HepG2 (cell line): ENCODE measurements around the gene TLE2. TPM values are rescaled to one million over a fixed set of nuclear protein-coding genes. Genes with fewer than 3 reads are reported as not detected.

Experiments
- CC2D1A ChIP-seq: sonication (generic); formaldehyde crosslinking; IDR thresholded peaks from 2 replicates; pipeline ENCODE4 v1.8.1; 2023; ENCODE audit warnings: mild to moderate bottlenecking, missing genetic modification reagents
- EZH2 ChIP-seq: conservative IDR thresholded peaks from 2 replicates; pipeline ENCODE4 v1.6.1; 2012; ENCODE audit warnings: mild to moderate bottlenecking, low read depth, low read length, moderate library complexity
- FOSL2 ChIP-seq: sonication (generic); formaldehyde crosslinking; IDR thresholded peaks from 2 replicates; pipeline ENCODE4 v1.4.0; 2020; ENCODE audit warnings: missing genetic modification reagents
- GTF2F1 ChIP-seq: fragments of 150-350 bp; IDR thresholded peaks from 2 replicates; pipeline ENCODE4 v1.6.1; 2014; ENCODE audit warnings: low read length
- KDM4B ChIP-seq: sonication (generic); formaldehyde crosslinking; IDR thresholded peaks from 2 replicates; pipeline ENCODE4 v1.4.0; 2020; ENCODE audit warnings: missing genetic modification reagents
- MTF2 ChIP-seq: sonication (generic); formaldehyde crosslinking; IDR thresholded peaks from 2 replicates; pipeline ENCODE4 v1.5.0; 2020; ENCODE audit warnings: missing genetic modification reagents, borderline replicate concordance
- RBFOX2 ChIP-seq: fragments of 200-400 bp; formaldehyde crosslinking; IDR thresholded peaks from 2 replicates; pipeline ENCODE4 v1.6.1; 2017; ENCODE audit warnings: low read depth, mild to moderate bottlenecking, low read length
- TCF7 ChIP-seq: sonication (generic); IDR thresholded peaks from 2 replicates; pipeline ENCODE4 v1.6.1; 2016; ENCODE audit warnings: antibody characterized with exemption, low read depth
- ZNF331 ChIP-seq: sonication (generic); formaldehyde crosslinking; IDR thresholded peaks from 2 replicates; pipeline ENCODE4 v1.4.0; 2020; ENCODE audit warnings: missing genetic modification reagents
- ZSCAN31 ChIP-seq: sonication (generic); formaldehyde crosslinking; IDR thresholded peaks from 2 replicates; pipeline ENCODE4 v1.5.0; 2020; ENCODE audit warnings: low read depth, mild to moderate bottlenecking, missing genetic modification reagents
- polyA plus RNA-seq, 8 experiments: library from polyadenylated mRNA; depleted of rRNA in 3 of 8; stranded (reverse) in 7 of 8; unstranded in 1 of 8; fragments of >200 nt; fragmentation: Illumina TruSeq in 4 of 8; extraction: Trizol in 4 of 8; gene quantifications; 2 replicates each; pipeline versions ENCODE4 v1.2.1 to v1.2.3, GENCODE V29; 2011 to 2016; ENCODE audit warnings: low read depth in 4 of 8, missing spikeins in 1 of 8, mixed read lengths in 1 of 8; ENCODE audit not compliant: insufficient read depth in 1 of 8
- total RNA-seq, 5 experiments: library from RNA; depleted of rRNA; stranded (reverse); fragments of >200 nt; fragmentation: Illumina TruSeq; extraction: Trizol; gene quantifications; 2 replicates each; pipeline ENCODE4 v1.2.3, GENCODE V29; 2016; ENCODE audit warnings: low read depth in 1 of 5
- TF ChIP-seq, protein P1 (sequence below): sonication (generic); formaldehyde crosslinking; IDR thresholded peaks from 2 replicates; pipeline ENCODE4 v1.5.0; 2020; ENCODE audit warnings: mild to moderate bottlenecking, missing genetic modification reagents, borderline replicate concordance
- TF ChIP-seq, protein P2 (sequence below): sonication (generic); formaldehyde crosslinking; IDR thresholded peaks from 2 replicates; pipeline ENCODE4 v1.4.0; 2020; ENCODE audit warnings: missing genetic modification reagents
- TF ChIP-seq, protein P3 (sequence below): sonication (generic); formaldehyde crosslinking; IDR thresholded peaks from 2 replicates; pipeline ENCODE4 v1.5.1; 2020; ENCODE audit warnings: missing genetic modification reagents, mild to moderate bottlenecking, borderline replicate concordance
- TF ChIP-seq, protein P4 (sequence below): IDR thresholded peaks from 2 replicates; pipeline ENCODE4 v1.6.1; 2016; ENCODE audit warnings: missing compliant biosample characterization, missing genetic modification reagents, borderline replicate concordance

TLE2 gene
- total and polyA plus RNA-seq, 2 of the 13 experiments (the other 11 are each of a cell fraction or from before 2014, with no cell fraction given): 0.07 to 0.81 TPM

DNA sequence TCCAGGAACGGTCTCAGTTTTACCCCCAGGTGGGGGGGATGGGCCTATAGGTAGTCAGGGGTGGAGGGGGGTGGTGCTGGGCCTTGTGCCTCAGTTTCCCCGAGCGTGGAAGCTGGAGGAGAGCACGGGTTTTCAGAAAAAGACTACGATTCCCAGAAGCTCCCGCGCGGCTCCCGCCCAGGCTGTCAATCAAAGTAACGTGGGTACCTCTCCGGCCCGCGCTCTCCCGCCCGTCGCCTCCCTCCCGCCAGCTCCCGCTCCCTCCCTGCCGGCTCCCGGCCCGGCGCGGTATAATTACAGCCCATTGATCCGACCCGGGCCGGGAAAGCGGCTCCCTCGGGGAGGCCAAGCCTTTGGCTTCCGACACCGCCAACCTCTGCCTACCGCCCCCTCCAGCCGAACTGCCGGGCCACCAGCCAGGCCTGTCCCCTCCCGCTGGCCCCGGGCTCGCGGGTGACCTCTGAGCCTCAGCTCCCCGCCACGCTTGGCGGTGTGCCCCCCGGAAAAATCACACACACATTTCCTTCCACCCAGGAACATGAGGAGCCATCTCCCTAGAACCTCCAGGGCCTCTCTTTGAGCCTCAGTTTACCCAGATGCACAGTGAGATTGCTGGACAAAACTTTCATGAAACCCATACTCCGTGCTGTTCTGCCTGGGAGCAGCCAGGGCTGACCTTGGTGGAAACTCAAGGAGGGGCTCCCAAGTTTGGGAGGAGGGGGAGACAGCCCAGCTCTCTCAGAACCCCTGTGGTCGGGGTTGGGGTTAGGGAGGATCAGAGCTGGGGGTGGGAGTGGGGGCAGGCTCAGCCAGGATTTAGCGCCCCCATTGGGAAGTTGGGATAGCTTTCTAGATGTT, 7.3 kb upstream of the TLE2 start (continued):
- TF ChIP-seq, protein P1, sequence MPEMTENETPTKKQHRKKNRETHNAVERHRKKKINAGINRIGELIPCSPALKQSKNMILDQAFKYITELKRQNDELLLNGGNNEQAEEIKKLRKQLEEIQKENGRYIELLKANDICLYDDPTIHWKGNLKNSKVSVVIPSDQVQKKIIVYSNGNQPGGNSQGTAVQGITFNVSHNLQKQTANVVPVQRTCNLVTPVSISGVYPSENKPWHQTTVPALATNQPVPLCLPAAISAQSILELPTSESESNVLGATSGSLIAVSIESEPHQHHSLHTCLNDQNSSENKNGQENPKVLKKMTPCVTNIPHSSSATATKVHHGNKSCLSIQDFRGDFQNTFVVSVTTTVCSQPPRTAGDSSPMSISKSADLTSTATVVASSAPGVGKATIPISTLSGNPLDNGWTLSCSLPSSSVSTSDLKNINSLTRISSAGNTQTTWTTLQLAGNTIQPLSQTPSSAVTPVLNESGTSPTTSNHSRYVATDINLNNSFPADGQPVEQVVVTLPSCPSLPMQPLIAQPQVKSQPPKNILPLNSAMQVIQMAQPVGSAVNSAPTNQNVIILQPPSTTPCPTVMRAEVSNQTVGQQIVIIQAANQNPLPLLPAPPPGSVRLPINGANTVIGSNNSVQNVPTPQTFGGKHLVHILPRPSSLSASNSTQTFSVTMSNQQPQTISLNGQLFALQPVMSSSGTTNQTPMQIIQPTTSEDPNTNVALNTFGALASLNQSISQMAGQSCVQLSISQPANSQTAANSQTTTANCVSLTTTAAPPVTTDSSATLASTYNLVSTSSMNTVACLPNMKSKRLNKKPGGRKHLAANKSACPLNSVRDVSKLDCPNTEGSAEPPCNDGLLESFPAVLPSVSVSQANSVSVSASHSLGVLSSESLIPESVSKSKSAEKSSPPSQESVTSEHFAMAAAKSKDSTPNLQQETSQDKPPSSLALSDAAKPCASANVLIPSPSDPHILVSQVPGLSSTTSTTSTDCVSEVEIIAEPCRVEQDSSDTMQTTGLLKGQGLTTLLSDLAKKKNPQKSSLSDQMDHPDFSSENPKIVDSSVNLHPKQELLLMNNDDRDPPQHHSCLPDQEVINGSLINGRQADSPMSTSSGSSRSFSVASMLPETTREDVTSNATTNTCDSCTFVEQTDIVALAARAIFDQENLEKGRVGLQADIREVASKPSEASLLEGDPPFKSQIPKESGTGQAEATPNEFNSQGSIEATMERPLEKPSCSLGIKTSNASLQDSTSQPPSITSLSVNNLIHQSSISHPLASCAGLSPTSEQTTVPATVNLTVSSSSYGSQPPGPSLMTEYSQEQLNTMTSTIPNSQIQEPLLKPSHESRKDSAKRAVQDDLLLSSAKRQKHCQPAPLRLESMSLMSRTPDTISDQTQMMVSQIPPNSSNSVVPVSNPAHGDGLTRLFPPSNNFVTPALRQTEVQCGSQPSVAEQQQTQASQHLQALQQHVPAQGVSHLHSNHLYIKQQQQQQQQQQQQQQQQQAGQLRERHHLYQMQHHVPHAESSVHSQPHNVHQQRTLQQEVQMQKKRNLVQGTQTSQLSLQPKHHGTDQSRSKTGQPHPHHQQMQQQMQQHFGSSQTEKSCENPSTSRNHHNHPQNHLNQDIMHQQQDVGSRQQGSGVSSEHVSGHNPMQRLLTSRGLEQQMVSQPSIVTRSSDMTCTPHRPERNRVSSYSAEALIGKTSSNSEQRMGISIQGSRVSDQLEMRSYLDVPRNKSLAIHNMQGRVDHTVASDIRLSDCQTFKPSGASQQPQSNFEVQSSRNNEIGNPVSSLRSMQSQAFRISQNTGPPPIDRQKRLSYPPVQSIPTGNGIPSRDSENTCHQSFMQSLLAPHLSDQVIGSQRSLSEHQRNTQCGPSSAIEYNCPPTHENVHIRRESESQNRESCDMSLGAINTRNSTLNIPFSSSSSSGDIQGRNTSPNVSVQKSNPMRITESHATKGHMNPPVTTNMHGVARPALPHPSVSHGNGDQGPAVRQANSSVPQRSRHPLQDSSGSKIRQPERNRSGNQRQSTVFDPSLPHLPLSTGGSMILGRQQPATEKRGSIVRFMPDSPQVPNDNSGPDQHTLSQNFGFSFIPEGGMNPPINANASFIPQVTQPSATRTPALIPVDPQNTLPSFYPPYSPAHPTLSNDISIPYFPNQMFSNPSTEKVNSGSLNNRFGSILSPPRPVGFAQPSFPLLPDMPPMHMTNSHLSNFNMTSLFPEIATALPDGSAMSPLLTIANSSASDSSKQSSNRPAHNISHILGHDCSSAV (CRISPR knock-in tag): peak; percentile 53; the same call in 1 of the 2 replicates
- peak; percentile 61; the same call in 1 of the 2 replicates for TF ChIP-seq RBFOX2
- TF ChIP-seq TCF7: peak; percentile 11; the same call in 1 of the 2 replicates
- TF ChIP-seq CC2D1A (CRISPR knock-in tag): no peak
- TF ChIP-seq FOSL2 (CRISPR knock-in tag): no peak; the same call in 1 of the 2 replicates
- TF ChIP-seq, protein P2, sequence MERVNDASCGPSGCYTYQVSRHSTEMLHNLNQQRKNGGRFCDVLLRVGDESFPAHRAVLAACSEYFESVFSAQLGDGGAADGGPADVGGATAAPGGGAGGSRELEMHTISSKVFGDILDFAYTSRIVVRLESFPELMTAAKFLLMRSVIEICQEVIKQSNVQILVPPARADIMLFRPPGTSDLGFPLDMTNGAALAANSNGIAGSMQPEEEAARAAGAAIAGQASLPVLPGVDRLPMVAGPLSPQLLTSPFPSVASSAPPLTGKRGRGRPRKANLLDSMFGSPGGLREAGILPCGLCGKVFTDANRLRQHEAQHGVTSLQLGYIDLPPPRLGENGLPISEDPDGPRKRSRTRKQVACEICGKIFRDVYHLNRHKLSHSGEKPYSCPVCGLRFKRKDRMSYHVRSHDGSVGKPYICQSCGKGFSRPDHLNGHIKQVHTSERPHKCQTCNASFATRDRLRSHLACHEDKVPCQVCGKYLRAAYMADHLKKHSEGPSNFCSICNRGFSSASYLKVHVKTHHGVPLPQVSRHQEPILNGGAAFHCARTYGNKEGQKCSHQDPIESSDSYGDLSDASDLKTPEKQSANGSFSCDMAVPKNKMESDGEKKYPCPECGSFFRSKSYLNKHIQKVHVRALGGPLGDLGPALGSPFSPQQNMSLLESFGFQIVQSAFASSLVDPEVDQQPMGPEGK: peak; percentile 75
- TF ChIP-seq, protein P3, sequence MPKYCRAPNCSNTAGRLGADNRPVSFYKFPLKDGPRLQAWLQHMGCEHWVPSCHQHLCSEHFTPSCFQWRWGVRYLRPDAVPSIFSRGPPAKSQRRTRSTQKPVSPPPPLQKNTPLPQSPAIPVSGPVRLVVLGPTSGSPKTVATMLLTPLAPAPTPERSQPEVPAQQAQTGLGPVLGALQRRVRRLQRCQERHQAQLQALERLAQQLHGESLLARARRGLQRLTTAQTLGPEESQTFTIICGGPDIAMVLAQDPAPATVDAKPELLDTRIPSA: no peak
- TF ChIP-seq ZNF331 (CRISPR knock-in tag): peak; percentile 40; the same call in 1 of the 2 replicates
- no peak; the same call in 1 of the 2 replicates for TF ChIP-seq KDM4B
- TF ChIP-seq, protein P4, sequence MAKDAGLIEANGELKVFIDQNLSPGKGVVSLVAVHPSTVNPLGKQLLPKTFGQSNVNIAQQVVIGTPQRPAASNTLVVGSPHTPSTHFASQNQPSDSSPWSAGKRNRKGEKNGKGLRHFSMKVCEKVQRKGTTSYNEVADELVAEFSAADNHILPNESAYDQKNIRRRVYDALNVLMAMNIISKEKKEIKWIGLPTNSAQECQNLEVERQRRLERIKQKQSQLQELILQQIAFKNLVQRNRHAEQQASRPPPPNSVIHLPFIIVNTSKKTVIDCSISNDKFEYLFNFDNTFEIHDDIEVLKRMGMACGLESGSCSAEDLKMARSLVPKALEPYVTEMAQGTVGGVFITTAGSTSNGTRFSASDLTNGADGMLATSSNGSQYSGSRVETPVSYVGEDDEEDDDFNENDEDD: peak; percentile 79; the same call in 1 of the 2 replicates
- no peak for TF ChIP-seq GTF2F1
- TF ChIP-seq EZH2: no peak
- 0 out of 2 replicates have a peak, but pooled peaks have one; percentile 39 for TF ChIP-seq ZSCAN31 (CRISPR knock-in tag)
- TF ChIP-seq MTF2: no peak
